Mammary epithelial cell (primary cell): ENCODE measurements around the gene RMND5A.

Experiments used
- CTCF ChIP-seq, 2 donors: IDR thresholded peaks in 1 of 2; conservative IDR thresholded peaks in 1 of 2; 2 replicates each; pipeline ENCODE4 v1.5.1; 2011 to 2012; ENCODE audit warnings: inconsistent platforms in 2 of 2, low read length in 2 of 2, mild to moderate bottlenecking in 2 of 2, control low read depth in 1 of 2, low read depth in 1 of 2; ENCODE audit not compliant: insufficient read depth in 1 of 2; ENCODE audit errors: extremely low read depth in 1 of 2
- EZH2 ChIP-seq: IDR thresholded peaks from 2 replicates; pipeline ENCODE4 v1.6.1; 2012; ENCODE audit warnings: low read length, inconsistent platforms, borderline replicate concordance

DNA sequence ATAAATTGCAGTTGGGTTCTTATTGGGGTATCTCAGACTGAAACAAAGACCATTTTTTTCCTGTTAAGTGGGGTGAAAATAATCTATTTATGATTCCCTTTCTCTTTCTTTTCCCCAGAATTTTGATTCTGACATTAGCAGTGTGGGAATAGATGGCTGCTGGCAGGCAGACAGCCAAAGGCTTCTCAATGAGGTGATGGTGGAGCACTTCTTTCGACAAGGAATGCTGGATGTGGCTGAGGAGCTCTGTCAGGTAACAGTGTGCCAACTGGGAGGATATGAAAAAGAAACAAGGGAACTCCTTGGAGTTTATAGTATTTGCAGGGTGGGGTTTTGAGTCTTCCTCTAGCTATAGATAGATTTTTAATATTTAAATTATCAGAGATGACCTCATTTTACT, 31.7 kb downstream of the RMND5A start:
- TF ChIP-seq CTCF (conservative IDR thresholded peaks at IDR 0.05 in 1 of 2, IDR thresholded peaks at IDR 0.05 in 1 of 2; ENCODE audit: extremely low read depth in 1 of 2, insufficient read depth in 1 of 2, low read depth in 1 of 2, low read length in 2 of 2) (no peak), EZH2 (no peak)
